Caco-2 (cell line): ENCODE data around the gene HNRNPU. TPM values are rescaled to one million over a fixed set of nuclear protein-coding genes. Genes with fewer than 3 reads are reported as not detected.
A peak's percentile ranks its signal among the peaks of the same experiment; 100 is the strongest.

Experiments
- BruUV-seq: library from RNA; stranded (reverse); fragments of 400-500 nt; replicated peaks from 2 replicates; lab custom pipeline; 2021; lab: Mats Ljungman, UMichigan
- CTCF ChIA-PET: fragments of 300-600 bp; sonication (Branson Sonifier 250); formaldehyde crosslinking; loops from one replicate; lab custom pipeline; 2022; ENCODE audit warnings: antibody characterized with exemption; lab: Charles Lee
- POLR2A ChIA-PET: fragments of 300-600 bp; sonication (Branson Sonifier 250); formaldehyde crosslinking; loops from one replicate; lab custom pipeline; 2022; ENCODE audit warnings: antibody characterized with exemption; lab: Charles Lee
- DNase-seq, 2 experiments: peaks; one replicate each; pipeline versions ENCODE4 v3.0.0 to v3.0.0-alpha.2; 2020 to 2022
- H3K27me3 ChIP-seq: replicated peaks from 2 replicates; pipeline ENCODE4 v1.6.0; 2011; ENCODE audit warnings: low read length; ENCODE audit not compliant: control insufficient read depth, insufficient read depth
- H3K36me3 ChIP-seq: 2 replicates; pipeline ENCODE4 v1.5.1; 2011; ENCODE audit warnings: low read length; ENCODE audit not compliant: control insufficient read depth, insufficient read depth
- H3K4me1 ChIP-seq: fragments of 250-450 bp; sonication (Bioruptor Pico); 2 replicates; pipeline ENCODE4 v1.5.1; 2020; ENCODE audit warnings: mild to moderate bottlenecking
- H3K4me3 ChIP-seq: 2 replicates; pipeline ENCODE4 v1.5.1; 2011; ENCODE audit warnings: low read depth, mild to moderate bottlenecking, control low read depth, low read length
- H3K9me3 ChIP-seq: fragments of 250-450 bp; sonication (Bioruptor Pico); 2 replicates; pipeline ENCODE4 v1.5.1; 2020; ENCODE audit warnings: mild to moderate bottlenecking, moderate library complexity
- H3K27ac Mint-ChIP-seq: one replicate; pipeline ENCODE4 v1.8.0; 2022; ENCODE audit warnings: mixed read lengths; ENCODE audit not compliant: unreplicated experiment
- H3K27me3 Mint-ChIP-seq: one replicate; pipeline ENCODE4 v1.8.0; 2022; ENCODE audit warnings: mixed read lengths; ENCODE audit not compliant: insufficient read depth, unreplicated experiment
- H3K36me3 Mint-ChIP-seq: one replicate; pipeline ENCODE4 v1.8.0; 2022; ENCODE audit warnings: mild to moderate bottlenecking, mixed read lengths; ENCODE audit not compliant: insufficient read depth, unreplicated experiment
- H3K4me1 Mint-ChIP-seq: one replicate; pipeline ENCODE4 v1.8.0; 2022; ENCODE audit warnings: low read depth, mixed read lengths; ENCODE audit not compliant: unreplicated experiment
- H3K4me3 Mint-ChIP-seq: one replicate; pipeline ENCODE4 v1.8.0; 2022; ENCODE audit warnings: mild to moderate bottlenecking, moderate library complexity, mixed read lengths; ENCODE audit not compliant: unreplicated experiment
- H3K9me3 Mint-ChIP-seq: one replicate; pipeline ENCODE4 v1.8.0; 2022; ENCODE audit warnings: mixed read lengths; ENCODE audit not compliant: unreplicated experiment
- intact Hi-C: fragments of 100-400 bp; cut with micrococcal nuclease; formaldehyde crosslinking; loops from one replicate; pipeline ENCODE4 v1.10.0; 2022; ENCODE audit not compliant: unreplicated experiment
- total RNA-seq: library from RNA; stranded (reverse); gene quantifications from 2 replicates; pipeline ENCODE4 v1.2.3, GENCODE V29; 2022
- TF ChIP-seq, protein P1 (sequence below), 2 experiments: fragments of 200-600 bp in 1 of 2; IDR thresholded peaks; 1 replicate in 1 of 2; 2 replicates in 1 of 2; pipeline versions ENCODE4 v1.5.1 to v1.8.0; 2011 to 2022; ENCODE audit warnings: antibody characterized with exemption in 1 of 2, control low read depth in 1 of 2, inconsistent platforms in 1 of 2, low read depth in 1 of 2, low read length in 1 of 2, mild to moderate bottlenecking in 1 of 2, moderate library complexity in 1 of 2; ENCODE audit not compliant: insufficient read depth in 1 of 2, severe bottlenecking in 1 of 2, unreplicated experiment in 1 of 2

The HNRNPU gene
- total RNA-seq, 1 experiment from 2014 or later: 478 TPM

DNA sequence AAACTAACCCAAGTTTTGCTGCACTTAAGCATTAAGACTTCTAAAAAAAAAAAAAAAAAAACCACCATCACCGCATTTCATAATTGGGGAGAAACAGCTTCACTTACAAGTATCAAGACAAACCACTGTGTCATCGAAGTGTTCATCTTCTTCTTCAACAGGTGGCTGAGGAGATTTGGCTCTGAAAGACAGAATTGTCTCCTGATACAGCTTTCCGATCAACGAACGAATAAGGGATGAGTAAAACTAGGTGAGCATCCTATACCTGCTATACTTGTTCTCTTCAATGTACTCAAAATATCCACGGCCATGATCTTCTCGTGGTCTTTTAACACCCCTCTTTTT is 2.0 kb downstream of the HNRNPU start:
- POLR2A ChIA-PET: interaction anchor here (0.6 to 1.2 kb wide), 4 partner anchors 27 to 184 kb away, joined by 3 to 12 read pairs (median 4); partner anchors contain the start of gene COX20
- BruUV-seq: no TSS peak

GRCh38 chr1:244861683-244862082 is 2.7 kb downstream of the HNRNPU start:
- Histone ChIP-seq H3K27me3 (no peaks in the 10 kb centered on the region), H3K4me1 (peaks cover 7% of the 10 kb centered on the region; the same call in 1 of the 2 replicates), H3K4me3 (peak overlapping the region; percentile 69), H3K36me3 (peaks cover 5% of the 10 kb centered on the region), H3K9me3 (no peaks in the 10 kb centered on the region)
- H3K36me3 Mint-ChIP-seq: peaks cover 81% of the 10 kb centered on the region
- H3K27me3 Mint-ChIP-seq: no peaks in the 10 kb centered on the region
- intact Hi-C loops: loop anchor here (5.0 kb wide), 1 partner anchor 36 kb away; no protein-coding TSS in a partner anchor
- H3K4me1 Mint-ChIP-seq: peaks cover 13% of the 10 kb centered on the region
- ChIA-PET POLR2A (interaction anchor here (0.9 to 1.2 kb wide), 3 partner anchors 26 to 184 kb away, joined by 4 to 12 read pairs (median 4); partner anchors contain the start of gene COX20), CTCF (interaction anchor here (0.5 to 1.1 kb wide), 3 partner anchors 109 to 298 kb away, joined by 3 to 5 read pairs (median 3); no protein-coding TSS in a partner anchor)
- TF ChIP-seq, protein P1, sequence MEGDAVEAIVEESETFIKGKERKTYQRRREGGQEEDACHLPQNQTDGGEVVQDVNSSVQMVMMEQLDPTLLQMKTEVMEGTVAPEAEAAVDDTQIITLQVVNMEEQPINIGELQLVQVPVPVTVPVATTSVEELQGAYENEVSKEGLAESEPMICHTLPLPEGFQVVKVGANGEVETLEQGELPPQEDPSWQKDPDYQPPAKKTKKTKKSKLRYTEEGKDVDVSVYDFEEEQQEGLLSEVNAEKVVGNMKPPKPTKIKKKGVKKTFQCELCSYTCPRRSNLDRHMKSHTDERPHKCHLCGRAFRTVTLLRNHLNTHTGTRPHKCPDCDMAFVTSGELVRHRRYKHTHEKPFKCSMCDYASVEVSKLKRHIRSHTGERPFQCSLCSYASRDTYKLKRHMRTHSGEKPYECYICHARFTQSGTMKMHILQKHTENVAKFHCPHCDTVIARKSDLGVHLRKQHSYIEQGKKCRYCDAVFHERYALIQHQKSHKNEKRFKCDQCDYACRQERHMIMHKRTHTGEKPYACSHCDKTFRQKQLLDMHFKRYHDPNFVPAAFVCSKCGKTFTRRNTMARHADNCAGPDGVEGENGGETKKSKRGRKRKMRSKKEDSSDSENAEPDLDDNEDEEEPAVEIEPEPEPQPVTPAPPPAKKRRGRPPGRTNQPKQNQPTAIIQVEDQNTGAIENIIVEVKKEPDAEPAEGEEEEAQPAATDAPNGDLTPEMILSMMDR (IDR thresholded peaks at IDR 0.05; ENCODE audit: insufficient read depth in 1 of 2, low read depth in 1 of 2, low read length in 1 of 2, severe bottlenecking in 1 of 2, unreplicated experiment in 1 of 2): no peak
- BruUV-seq: TSS peak; percentile 30
- no peaks in the 10 kb centered on the region for H3K9me3 Mint-ChIP-seq
- peak overlapping the region; percentile 94 for H3K4me3 Mint-ChIP-seq
- H3K27ac Mint-ChIP-seq: peak overlapping the region; percentile 83
- no peak for DNase-seq

More for the DNA sequence above, 2.0 kb downstream of the HNRNPU start:
- H3K4me3 ChIP-seq: peak overlapping the region; percentile 69
- peaks cover 4% of the 10 kb centered on the region; the same call in 1 of the 2 replicates for H3K36me3 ChIP-seq
- Mint-ChIP-seq H3K4me3 (peak overlapping the region; percentile 94), H3K36me3 (peaks cover 75% of the 10 kb centered on the region), H3K4me1 (peaks cover 13% of the 10 kb centered on the region), H3K9me3 (no peaks in the 10 kb centered on the region), H3K27me3 (no peaks in the 10 kb centered on the region), H3K27ac (peak overlapping the region; percentile 83)
- TF ChIP-seq, protein P1 (IDR thresholded peaks at IDR 0.05; ENCODE audit: insufficient read depth in 1 of 2, low read depth in 1 of 2, low read length in 1 of 2, severe bottlenecking in 1 of 2, unreplicated experiment in 1 of 2): no peak
- CTCF ChIA-PET: interaction anchor here (0.5 to 1.1 kb wide), 2 partner anchors 108 to 180 kb away, joined by 3 to 5 read pairs; no protein-coding TSS in a partner anchor
- H3K4me1 ChIP-seq: peaks cover 7% of the 10 kb centered on the region; the same call in 1 of the 2 replicates
- no peak for DNase-seq
- intact Hi-C loops: loop anchor here (5.0 kb wide), 1 partner anchor 35 kb away; no protein-coding TSS in a partner anchor
- no peaks in the 10 kb centered on the region for H3K9me3 ChIP-seq
- H3K27me3 ChIP-seq: no peaks in the 10 kb centered on the region

DNA sequence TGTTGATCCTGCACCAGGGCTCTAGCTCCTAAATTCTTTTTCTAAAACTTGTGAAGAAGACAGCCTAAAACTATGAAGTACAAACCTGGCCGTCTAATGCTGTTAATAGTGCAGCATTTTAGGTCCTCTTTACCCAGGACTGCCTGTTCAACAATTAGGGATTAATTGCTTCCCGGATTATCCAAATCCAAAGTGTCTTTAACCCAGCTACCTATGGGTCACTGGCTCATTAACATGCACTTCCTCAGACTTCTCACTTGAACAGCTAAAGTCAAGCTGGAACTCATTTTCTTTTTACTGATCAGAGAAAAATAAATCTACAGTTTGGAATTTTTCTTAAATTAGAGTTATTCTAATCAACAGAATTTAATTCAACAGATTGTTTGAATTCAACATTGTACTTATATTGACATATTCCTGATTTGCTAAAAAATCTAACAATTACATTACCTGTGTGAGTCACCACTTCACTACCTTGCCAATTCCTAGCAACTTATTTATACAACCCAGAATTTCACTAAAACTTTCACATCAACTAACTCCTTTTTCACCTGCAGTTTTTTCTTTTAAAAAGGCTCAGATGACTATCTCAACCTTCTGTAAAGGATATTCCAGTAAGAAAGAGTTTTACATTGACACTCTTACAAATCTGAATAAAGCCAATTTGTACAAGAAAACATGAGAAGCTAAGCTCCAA is 3.3 kb downstream of the HNRNPU start:
- peak overlapping the region; percentile 69 for H3K4me3 ChIP-seq
- no TSS peak for BruUV-seq
- no peaks in the 10 kb centered on the region for H3K27me3 ChIP-seq
- ChIA-PET CTCF (interaction anchor here (1.1 kb wide), 1 partner anchor 181 kb away, joined by 5 read pairs; no protein-coding TSS in a partner anchor), POLR2A (interaction anchor here (0.6 to 1.2 kb wide), 3 partner anchors 26 to 185 kb away, joined by 3 to 12 read pairs (median 4); no protein-coding TSS in a partner anchor)
- intact Hi-C loops: loop anchor here (5.0 kb wide), 1 partner anchor 36 kb away; no protein-coding TSS in a partner anchor
- no peaks in the 10 kb centered on the region for H3K9me3 ChIP-seq
- peaks cover 5% of the 10 kb centered on the region for H3K36me3 ChIP-seq
- peak overlapping the region; percentile 94 for H3K4me3 Mint-ChIP-seq
- no peaks in the 10 kb centered on the region for H3K27me3 Mint-ChIP-seq
- H3K9me3 Mint-ChIP-seq: no peaks in the 10 kb centered on the region
- H3K36me3 Mint-ChIP-seq: peaks cover 87% of the 10 kb centered on the region
- peaks cover 14% of the 10 kb centered on the region for H3K4me1 Mint-ChIP-seq
- TF ChIP-seq, protein P1 (IDR thresholded peaks at IDR 0.05; ENCODE audit: insufficient read depth in 1 of 2, low read depth in 1 of 2, low read length in 1 of 2, severe bottlenecking in 1 of 2, unreplicated experiment in 1 of 2): no peak
- peaks cover 7% of the 10 kb centered on the region; the same call in 1 of the 2 replicates for H3K4me1 ChIP-seq
- no peak for DNase-seq
- peak overlapping the region; percentile 83 for H3K27ac Mint-ChIP-seq
